HEK293T (cell line): ENCODE data around the gene MYO7B.

Experiments
- ARNT ChIP-seq: fragments of 450-650 bp; IDR thresholded peaks from 2 replicates; pipeline ENCODE4 v1.6.1; 2017; ENCODE audit warnings: mild to moderate bottlenecking
- ELF4 ChIP-seq: fragments of 450-650 bp; IDR thresholded peaks from 2 replicates; pipeline ENCODE4 v1.6.1; 2017; ENCODE audit warnings: antibody characterized with exemption
- FOXM1 ChIP-seq: fragments of 450-650 bp; IDR thresholded peaks from 2 replicates; pipeline ENCODE4 v1.6.1; 2017; ENCODE audit warnings: mild to moderate bottlenecking, borderline replicate concordance
- PKNOX1 ChIP-seq: fragments of 450-650 bp; IDR thresholded peaks from 2 replicates; pipeline ENCODE4 v1.6.1; 2016
- SP1 ChIP-seq: fragments of 450-650 bp; IDR thresholded peaks from 2 replicates; pipeline ENCODE4 v1.6.1; 2017

GRCh38 chr2:127535422-127535901, at the start of gene MYO7B:
- TF ChIP-seq ARNT (no peak), ELF4 (no peak), SP1 (no peak), FOXM1 (no peak), PKNOX1 (no peak)
